GM19238 (cell line): ENCODE results near the gene SH3D19.
"Not testable (repeated sequence)": the region's sequence is repeated elsewhere in the genome, so short reads cannot be mapped to it uniquely, and the experiment has no call there.

Source experiments
- DNase-seq: peaks from one replicate; pipeline ENCODE4 v3.0.0; 2011; ENCODE audit warnings: low spot score; ENCODE audit not compliant: insufficient read length

SH3D19 gene

DNA sequence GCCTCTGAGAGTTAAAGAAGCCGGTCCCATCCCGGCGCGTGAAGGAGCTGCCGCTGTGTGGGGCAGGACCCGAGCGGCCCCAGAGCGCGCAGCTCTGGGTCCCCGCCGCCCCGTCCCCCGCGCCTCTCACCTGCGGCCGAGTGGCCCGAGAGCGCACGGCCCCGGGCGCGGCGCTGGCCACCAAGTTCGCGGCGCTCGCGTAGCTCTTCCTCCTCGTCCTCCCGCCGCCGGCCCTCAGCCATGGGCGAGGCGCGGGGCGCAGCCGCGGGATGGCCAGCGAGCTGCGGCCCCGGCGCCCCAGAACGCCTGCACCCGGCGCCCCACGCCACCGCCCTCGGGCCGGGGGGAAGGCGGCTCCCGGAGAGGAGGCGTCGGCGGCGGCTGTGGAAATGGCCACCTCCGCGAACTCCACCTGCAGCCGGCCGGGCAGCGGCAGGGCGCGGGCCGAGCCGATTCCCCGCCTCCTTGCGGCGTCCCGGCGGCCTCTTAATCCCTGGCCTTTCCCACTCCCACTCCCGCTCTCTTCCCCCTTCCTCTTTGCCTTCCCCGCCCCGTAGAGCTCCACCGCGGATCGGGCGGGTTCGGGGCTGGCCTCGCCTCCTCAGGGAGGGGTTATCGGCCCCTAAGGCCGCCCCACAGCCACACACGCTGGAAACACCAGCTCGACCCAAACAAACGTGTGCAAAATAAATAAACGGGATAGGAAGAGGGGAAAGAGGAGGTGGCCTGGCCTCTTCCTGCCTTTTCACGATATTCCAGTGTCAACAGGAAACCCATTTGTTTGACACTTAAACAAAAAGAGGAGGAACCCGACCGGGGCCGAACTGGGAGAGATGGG, at the start of gene SH3D19:
Gene SH3D19 (minus strand): TSS at position 495 of the 838 bp plus-strand sequence. CDS start 253 bp downstream, at position 242.
- no peak for DNase-seq

GRCh38 chr4:151362404-151363164, 37.2 kb upstream of the SH3D19 start:
- peak; percentile 55 for DNase-seq

GRCh38 chr4:151361966-151362365, 36.6 kb upstream of the SH3D19 start:
- no peak for DNase-seq

DNA sequence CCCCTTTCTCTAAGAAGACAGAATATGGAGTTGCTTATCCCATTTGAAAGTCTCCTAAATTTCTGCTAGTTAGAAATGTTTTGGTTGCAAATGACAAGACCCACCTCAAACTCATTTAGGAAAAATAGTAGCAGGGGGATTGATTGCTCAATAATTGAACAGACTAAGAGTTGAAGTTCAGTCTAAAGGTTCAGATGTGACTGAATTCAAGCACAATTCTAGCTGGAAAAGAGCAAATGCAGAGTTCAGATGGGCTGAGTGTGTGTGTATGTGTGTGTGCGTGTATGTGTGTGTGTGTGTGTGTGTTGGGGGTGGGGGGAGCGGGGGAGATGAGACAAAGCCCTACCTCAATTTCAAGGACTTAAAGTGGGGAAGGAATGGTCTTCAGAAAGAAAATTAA, 35.7 kb upstream of the SH3D19 start:
- DNase-seq = no peak

GRCh38 chr4:151359576-151359975, 34.2 kb upstream of the SH3D19 start:
- no peak for DNase-seq

DNA sequence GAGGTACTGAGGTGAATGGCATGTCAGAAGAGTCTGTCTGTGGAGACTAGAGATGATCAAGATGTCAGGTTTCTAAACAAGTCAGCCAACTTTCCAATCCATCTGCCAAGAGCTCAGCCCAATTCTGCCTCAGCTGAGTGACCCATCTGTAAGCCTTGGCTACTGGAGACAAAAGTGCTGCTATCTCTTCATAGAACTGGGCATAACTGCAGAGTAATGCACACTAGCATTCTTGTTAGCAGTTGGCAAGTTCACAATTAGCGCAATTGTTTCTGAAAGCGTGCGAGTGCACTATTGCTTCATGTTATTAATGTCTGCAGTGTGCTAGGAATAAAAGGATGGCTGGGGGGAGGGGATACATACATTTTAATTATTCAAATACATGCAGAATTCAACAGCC, 32.9 kb upstream of the SH3D19 start:
- no peak for DNase-seq

DNA sequence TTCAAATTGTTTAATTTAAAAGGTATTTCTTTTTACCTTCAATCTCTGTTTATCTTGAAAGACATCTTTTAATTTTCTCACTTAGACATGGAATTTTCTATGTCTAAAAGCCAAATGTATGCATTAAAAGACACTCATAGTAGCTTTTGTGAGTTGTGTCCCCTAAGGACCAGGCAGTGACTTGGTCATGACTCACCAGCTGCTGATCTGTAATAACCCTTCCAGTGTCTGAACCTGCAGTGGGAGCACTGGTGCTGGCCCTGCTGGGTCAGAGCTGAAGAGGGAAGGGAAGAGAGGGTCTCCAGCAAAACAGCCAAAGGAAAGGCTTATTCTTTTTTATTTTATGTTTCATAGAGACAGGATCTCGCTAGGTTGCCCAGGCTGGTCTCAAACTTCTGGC, 31.1 kb upstream of the SH3D19 start:
- DNase-seq = no peak

DNA sequence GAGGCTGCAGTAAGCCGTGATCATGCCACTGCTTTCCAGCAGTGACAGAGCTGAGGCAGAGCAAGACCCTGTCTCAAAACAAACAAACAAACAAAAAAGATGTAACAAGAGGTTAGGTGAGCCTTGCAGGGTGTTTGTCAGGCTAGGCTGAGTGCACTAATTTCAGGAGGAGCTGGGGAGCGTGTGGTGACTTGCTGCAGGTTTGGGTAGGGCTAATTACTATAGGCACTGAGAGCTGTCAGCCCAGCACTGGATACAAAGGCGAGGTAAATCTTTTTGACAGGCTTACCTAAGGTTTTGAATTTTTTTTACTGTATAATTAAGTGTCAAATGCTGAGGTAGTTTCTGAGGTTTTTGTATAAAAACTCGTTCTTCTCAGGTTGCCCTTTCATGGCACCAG, 29.8 kb upstream of the SH3D19 start:
- no peak for DNase-seq

DNA sequence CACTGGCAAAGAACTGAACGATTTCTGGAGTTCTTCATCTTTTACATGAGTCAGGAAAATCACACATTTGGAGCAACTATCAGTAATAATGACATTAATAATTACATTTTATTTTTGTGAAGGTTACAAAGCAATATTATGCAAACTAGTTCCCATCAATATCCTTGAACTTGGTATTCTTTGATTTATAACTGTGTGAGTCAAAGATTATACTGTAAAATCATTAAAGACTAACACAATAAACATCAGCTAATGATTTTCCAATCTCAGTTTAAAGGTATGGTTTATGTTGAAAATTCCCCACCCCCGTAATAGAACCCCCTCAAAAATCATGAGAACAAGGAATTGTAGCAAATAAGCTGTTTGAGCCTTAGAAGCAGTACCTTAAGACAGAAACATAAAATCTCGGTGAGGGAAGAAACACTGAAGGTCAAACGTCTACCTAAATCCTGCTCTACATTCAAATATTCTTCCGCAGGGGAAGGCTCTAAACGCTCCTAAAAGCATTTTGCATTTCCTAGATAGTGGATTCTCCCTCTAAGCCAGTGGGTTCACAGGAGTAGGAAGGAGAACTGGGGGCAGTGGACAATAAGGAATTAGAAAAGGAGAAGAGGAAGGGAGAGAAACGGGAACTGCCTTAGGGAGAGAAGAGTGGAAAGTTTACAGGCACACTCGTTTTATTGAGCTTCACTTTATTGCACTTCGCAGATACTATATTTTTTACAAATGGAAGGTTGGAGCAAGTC, 22.3 kb upstream of the SH3D19 start:
- no peak for DNase-seq

DNA sequence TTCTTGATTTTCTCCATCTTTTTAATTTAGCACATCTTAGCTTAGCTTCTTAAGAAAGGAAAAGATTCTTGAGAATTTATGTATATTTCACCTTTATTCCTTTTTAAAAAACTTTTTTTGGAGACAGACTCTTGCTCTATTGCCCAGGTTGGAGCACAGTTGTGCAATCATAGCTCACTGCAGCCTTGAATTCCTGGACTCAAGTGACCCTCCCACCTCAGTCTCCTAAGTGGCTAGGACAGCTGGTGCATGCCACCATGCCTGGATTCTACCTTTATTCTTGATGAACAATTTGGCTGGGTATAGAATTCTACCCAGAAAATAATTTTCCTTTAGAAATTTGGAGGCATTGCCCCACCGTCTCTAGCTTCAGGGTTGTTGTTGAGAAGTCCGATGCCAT, 19.5 kb upstream of the SH3D19 start:
- DNase-seq = no peak

DNA sequence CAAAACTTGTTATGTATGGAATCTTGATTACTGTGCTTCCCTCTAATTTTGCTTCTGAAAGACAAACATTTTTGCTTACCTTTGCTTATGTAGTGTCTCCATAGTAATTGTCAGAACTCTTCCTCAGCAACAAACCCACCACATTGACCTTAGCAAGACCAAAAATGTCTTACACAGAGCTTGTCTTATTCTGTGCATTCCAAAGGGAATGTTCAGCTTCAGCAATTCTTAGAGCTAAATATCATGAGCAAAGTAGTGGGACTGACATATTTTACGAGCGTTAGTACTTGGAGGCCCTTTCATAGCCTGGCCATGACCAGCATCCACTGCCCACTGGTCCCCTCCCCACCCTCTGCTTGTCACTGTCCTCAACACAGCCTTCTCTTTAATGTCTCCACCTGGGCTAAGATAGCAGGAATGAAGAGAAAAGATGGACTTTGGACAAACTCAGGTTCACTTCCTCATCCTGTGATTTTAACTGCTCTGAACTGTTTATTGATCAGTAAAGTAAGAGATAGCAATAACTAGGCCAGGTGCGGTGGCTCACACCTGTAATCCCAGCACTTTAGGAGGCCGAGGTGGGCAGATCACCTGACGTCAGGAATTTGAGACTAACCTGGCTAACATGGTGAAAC, 15.5 kb upstream of the SH3D19 start:
- DNase-seq = no peak

DNA sequence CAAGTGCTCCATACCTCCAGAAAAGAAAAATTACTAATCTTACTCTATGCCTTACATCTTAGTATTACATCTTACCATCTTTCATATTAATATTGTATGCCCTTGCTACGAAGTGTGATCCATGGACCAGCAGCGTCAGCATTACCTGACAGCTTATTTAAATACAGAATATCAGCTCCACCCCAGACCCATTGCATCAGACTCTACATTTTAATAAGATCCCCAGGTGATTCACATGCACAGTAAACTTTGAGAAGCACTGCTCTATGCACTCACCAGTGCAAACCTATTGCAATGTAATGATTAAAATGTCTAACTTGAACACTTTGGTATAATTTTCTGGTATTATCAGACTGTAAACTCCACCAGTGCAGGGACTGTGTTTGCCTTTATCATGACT, 14.1 kb upstream of the SH3D19 start:
- no peak for DNase-seq

- DNase-seq = no peak
Observed at GRCh38 chr4:151331276-151332042, 6.1 kb upstream of the SH3D19 start.

- DNase-seq = no peak
Observed at GRCh38 chr4:151329217-151330007, 4.0 kb upstream of the SH3D19 start.

- no peak for DNase-seq
Observed at GRCh38 chr4:151325949-151326246, 493 bp upstream of the SH3D19 start.

- no peak for DNase-seq
Observed at GRCh38 chr4:151324752-151325110, 674 bp downstream of the SH3D19 start.

DNA sequence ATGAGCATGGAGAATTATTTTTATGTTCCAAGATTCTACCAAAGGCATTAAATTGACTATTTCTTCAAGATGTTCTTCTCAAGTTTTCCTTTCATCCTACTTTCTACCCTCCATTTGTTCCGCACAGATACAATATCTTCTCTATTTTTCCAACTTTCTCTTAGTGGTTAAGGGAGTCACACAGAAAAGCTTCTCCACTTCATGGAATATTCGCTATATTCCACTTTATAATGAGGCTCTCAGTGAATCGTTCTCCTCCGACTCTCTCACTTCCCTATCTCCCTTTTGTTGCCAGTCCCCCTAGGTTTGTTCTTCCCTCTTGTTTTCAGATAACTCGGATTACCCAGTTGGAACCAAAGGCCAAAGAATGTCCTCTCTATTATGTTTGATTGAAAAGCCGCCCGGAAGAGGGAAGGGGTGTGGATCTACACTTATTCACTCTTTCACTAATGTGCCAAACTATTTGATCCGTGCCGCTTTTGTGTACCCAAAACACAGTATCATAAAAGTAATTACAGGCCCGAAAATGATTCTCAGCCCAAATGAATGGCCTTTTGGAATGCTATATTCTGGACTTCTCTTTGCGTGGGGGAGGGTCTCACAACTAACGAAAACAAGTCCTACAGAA, 1.2 kb downstream of the SH3D19 start:
- DNase-seq = no peak

DNA sequence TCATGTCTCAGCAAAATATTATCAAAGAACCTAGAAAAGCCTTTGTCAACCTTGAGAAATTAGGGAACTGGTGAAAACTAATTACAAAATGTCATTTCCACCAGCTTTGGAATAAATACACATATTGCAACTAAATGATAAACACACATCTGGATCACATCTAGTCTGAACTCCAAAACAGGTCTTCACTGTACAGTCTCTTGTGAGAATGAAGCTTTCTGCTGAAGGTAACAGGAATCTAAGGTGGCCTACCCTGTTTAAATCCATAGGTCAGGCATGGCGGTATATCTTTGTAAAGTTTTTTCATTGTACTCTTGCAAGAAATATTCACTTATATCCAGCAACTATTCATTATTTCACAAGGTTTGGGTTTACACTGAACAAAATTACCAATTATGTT, 1.7 kb downstream of the SH3D19 start:
- DNase-seq = no peak

GRCh38 chr4:151322570-151322969, 2.8 kb downstream of the SH3D19 start:
- no peak for DNase-seq

DNA sequence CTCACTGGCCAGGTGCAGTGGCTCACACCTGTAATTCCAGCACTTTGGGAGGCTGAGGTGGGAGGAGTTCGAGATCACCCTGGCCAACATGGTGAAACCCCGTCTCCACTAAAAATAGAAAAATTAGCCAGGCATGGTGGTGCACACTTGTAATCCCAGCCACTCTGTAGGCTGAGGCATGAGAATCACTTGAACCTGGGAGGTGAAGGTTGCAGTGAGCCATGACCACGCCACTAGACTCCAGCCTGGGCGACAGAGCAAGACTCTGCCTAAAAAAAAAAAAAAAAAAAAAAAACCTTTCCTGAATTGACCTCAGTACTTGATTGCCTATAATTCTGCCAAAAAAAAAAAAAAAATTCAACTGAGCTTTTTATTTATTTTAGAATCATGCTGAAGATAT, 3.2 kb downstream of the SH3D19 start:
- DNase-seq = not testable (repeated sequence)
